Loucy (cell line): ENCODE data around the gene FBXW9.
"Not testable (repeated sequence)": the region's sequence is repeated elsewhere in the genome, so short reads cannot be mapped to it uniquely, and the experiment has no call there.

ENCODE experiments used
- H2AFZ ChIP-seq: fragments of 200-600 bp; sonication (generic); 2 replicates; pipeline ENCODE4 v1.6.0; 2016; ENCODE audit warnings: antibody characterized with exemption, mild to moderate bottlenecking, low read length, moderate library complexity
- H3F3A ChIP-seq: fragments of 200-600 bp; 2 replicates; pipeline ENCODE4 v1.6.0; 2016; ENCODE audit warnings: antibody characterized with exemption, low read depth, mild to moderate bottlenecking
- H3K27me3 ChIP-seq: fragments of 200-600 bp; sonication (generic); 2 replicates; pipeline ENCODE4 v1.6.1; 2014; ENCODE audit warnings: low read length, mild to moderate bottlenecking; ENCODE audit not compliant: insufficient read depth, poor library complexity, severe bottlenecking
- H3K36me3 ChIP-seq: fragments of 200-600 bp; sonication (generic); 2 replicates; pipeline ENCODE4 v1.6.1; 2016; ENCODE audit warnings: low read length; ENCODE audit not compliant: insufficient read depth
- H3K4me1 ChIP-seq: fragments of 200-600 bp; sonication (generic); 2 replicates; pipeline ENCODE4 v1.5.1; 2014; ENCODE audit warnings: low read length, mild to moderate bottlenecking; ENCODE audit not compliant: insufficient read depth, poor library complexity, severe bottlenecking
- H3K4me2 ChIP-seq: fragments of 200-600 bp; sonication (generic); 2 replicates; pipeline ENCODE4 v1.6.0; 2014; ENCODE audit warnings: antibody characterized with exemption, low read length, low read depth, mild to moderate bottlenecking; ENCODE audit not compliant: poor library complexity, severe bottlenecking
- H3K4me3 ChIP-seq: fragments of 200-600 bp; sonication (generic); 2 replicates; pipeline ENCODE4 v1.5.1; 2014; ENCODE audit warnings: low read length, mild to moderate bottlenecking, mixed read lengths; ENCODE audit not compliant: poor library complexity, severe bottlenecking
- H3K79me2 ChIP-seq: fragments of 200-600 bp; sonication (generic); 2 replicates; pipeline ENCODE4 v1.6.1; 2014; ENCODE audit warnings: low read length; ENCODE audit not compliant: insufficient read depth
- H3K9ac ChIP-seq: fragments of 200-600 bp; sonication (generic); 2 replicates; pipeline ENCODE4 v1.6.0; 2014; ENCODE audit warnings: mild to moderate bottlenecking, low read depth, low read length, moderate library complexity; ENCODE audit not compliant: poor library complexity, severe bottlenecking
- H3K9me2 ChIP-seq: fragments of 200-600 bp; sonication (generic); replicated peaks from 2 replicates; pipeline ENCODE4 v1.6.1; 2016; ENCODE audit warnings: low read depth, low read length, mixed read lengths
- H3K9me3 ChIP-seq: fragments of 200-600 bp; sonication (generic); 2 replicates; pipeline ENCODE4 v1.6.1; 2014; ENCODE audit warnings: mild to moderate bottlenecking, antibody characterized with exemption, low read length, low read depth; ENCODE audit not compliant: insufficient read depth
- H4K20me1 ChIP-seq: fragments of 200-600 bp; sonication (generic); 2 replicates; pipeline ENCODE4 v1.6.0; 2014; ENCODE audit warnings: antibody characterized with exemption, low read length, mild to moderate bottlenecking; ENCODE audit not compliant: insufficient read depth, poor library complexity, severe bottlenecking
- CTCF ChIP-seq: fragments of 200-600 bp; sonication (generic); conservative IDR thresholded peaks from 2 replicates; pipeline ENCODE4 v1.5.1; 2014; ENCODE audit warnings: mild to moderate bottlenecking, antibody characterized with exemption, low read length
- EZH2phosphoT487 ChIP-seq: fragments of 200-600 bp; IDR thresholded peaks from 2 replicates; pipeline ENCODE4 v1.6.1; 2018; ENCODE audit warnings: antibody characterized with exemption, mild to moderate bottlenecking, moderate library complexity, borderline replicate concordance

Gene FBXW9

GRCh38 chr19:12701596-12702282 is 5.3 kb upstream of the FBXW9 start:
- Histone ChIP-seq H3K27me3 (no peaks in the 10 kb centered on the region), H3K9me2 (no peaks in the 10 kb centered on the region), H4K20me1 (no peaks in the 10 kb centered on the region), H3K4me3 (no peak overlapping the region), H3K4me1 (peaks cover 6% of the 10 kb centered on the region), H3F3A (0 out of 2 replicates have a peak, but pooled peaks cover 1% of the 10 kb centered on the region), H2AFZ (no peak overlapping the region), H3K79me2 (no peaks in the 10 kb centered on the region), H3K9me3 (no peaks in the 10 kb centered on the region), H3K4me2 (no peak overlapping the region), H3K9ac (no peak overlapping the region), H3K36me3 (peaks cover 56% of the 10 kb centered on the region; the same call in 1 of the 2 replicates)
- no peak for TF ChIP-seq CTCF
- TF ChIP-seq EZH2phosphoT487: no peak

GRCh38 chr19:12698138-12698537 is 1.7 kb upstream of the FBXW9 start:
- Histone ChIP-seq H4K20me1 (no peaks in the 10 kb centered on the region), H3K9me3 (no peaks in the 10 kb centered on the region), H3F3A (0 out of 2 replicates have a peak, but pooled peaks cover 2% of the 10 kb centered on the region), H3K9me2 (no peaks in the 10 kb centered on the region), H3K4me2 (no peak overlapping the region), H3K79me2 (no peaks in the 10 kb centered on the region), H3K36me3 (peaks cover 24% of the 10 kb centered on the region; the same call in 1 of the 2 replicates), H3K4me3 (no peak overlapping the region), H2AFZ (no peak overlapping the region), H3K27me3 (no peaks in the 10 kb centered on the region), H3K4me1 (peaks cover 8% of the 10 kb centered on the region), H3K9ac (no peak overlapping the region)
- no peak for TF ChIP-seq EZH2phosphoT487
- TF ChIP-seq CTCF: no peak

GRCh38 chr19:12697425-12697824 is 994 bp upstream of the FBXW9 start:
- Histone ChIP-seq H3K4me2 (peak overlapping the region; percentile 81), H3K9ac (peak overlapping the region; percentile 75), H3K4me3 (peak overlapping the region; percentile 81), H3K36me3 (peaks cover 18% of the 10 kb centered on the region; the same call in 1 of the 2 replicates)
- H2AFZ ChIP-seq, H3K4me1 ChIP-seq, H4K20me1 ChIP-seq, H3F3A ChIP-seq, H3K9me2 ChIP-seq, H3K27me3 ChIP-seq, H3K9me3 ChIP-seq, H3K79me2 ChIP-seq: not testable (repeated sequence)

- Histone ChIP-seq H3K9ac (peak overlapping the region; percentile 75), H3K9me2 (no peaks in the 10 kb centered on the region), H4K20me1 (no peaks in the 10 kb centered on the region), H3K27me3 (no peaks in the 10 kb centered on the region), H3K36me3 (peaks cover 4% of the 10 kb centered on the region; the same call in 1 of the 2 replicates), H3K4me3 (peak overlapping the region; percentile 81), H3K9me3 (no peaks in the 10 kb centered on the region), H3K79me2 (peaks cover 6% of the 10 kb centered on the region; the same call in 1 of the 2 replicates), H3K4me1 (peaks cover 11% of the 10 kb centered on the region), H3F3A (0 out of 2 replicates have a peak, but pooled peaks cover 2% of the 10 kb centered on the region), H3K4me2 (peak overlapping the region; percentile 81), H2AFZ (peak overlapping the region; percentile 64)
- no peak for TF ChIP-seq CTCF
These were observed 450 bp downstream of the FBXW9 start for GRCh38 chr19:12695997-12696365.
